Measurements from ENCODE around the gene SYT7.
"Not testable (repeated sequence)": the region's sequence is repeated elsewhere in the genome, so short reads cannot be mapped to it uniquely, and the experiment has no call there.

The SYT7 gene

DNA sequence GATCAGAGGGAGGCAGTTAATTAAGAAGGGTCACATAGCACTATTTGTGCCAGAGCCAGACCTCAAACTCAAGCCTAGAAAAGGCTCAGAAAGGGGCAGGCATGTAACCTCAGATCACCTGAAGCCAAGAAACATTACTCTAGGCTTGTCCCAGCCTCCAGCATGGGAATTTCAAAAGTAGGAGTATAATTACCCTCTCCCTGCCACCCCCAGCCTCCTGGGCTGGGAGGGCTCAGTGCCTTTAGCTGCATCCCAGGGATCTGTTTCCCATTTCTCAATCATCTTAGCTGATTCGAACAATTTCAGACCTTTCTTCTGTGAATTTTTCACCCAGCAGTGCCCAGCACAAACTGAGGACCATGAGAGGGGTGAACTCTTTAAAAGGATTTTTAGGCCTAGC is 105.4 kb downstream of the SYT7 start:
- Histone ChIP-seq H3K9ac (ENCODE audit: insufficient read length, low read depth) (no peak overlapping the region), H3K4me3 (ENCODE audit: insufficient read length, low read depth) (no peak overlapping the region), H3K9me3 (ENCODE audit: insufficient read depth, low read length) (no peaks in the 10 kb centered on the region), H3K4me1 (ENCODE audit: insufficient read depth, insufficient read length) (peaks cover 8% of the 10 kb centered on the region), H3K27me3 (ENCODE audit: insufficient read depth, insufficient read length) (peaks cover 9% of the 10 kb centered on the region), H3K36me3 (ENCODE audit: insufficient read depth, insufficient read length, low read length) (peaks cover 9% of the 10 kb centered on the region)
- no peak for DNase-seq (ENCODE audit: low read depth, low spot score)
- TF ChIP-seq YY1 (IDR thresholded peaks at IDR 0.05; ENCODE audit: insufficient read depth, insufficient read length) (no peak), ZNF274 (IDR thresholded peaks at IDR 0.05; ENCODE audit: low read depth, low read length) (no peak), SUZ12 (IDR thresholded peaks at IDR 0.05; ENCODE audit: extremely low read depth, insufficient read depth, insufficient read length) (no peak)

DNA sequence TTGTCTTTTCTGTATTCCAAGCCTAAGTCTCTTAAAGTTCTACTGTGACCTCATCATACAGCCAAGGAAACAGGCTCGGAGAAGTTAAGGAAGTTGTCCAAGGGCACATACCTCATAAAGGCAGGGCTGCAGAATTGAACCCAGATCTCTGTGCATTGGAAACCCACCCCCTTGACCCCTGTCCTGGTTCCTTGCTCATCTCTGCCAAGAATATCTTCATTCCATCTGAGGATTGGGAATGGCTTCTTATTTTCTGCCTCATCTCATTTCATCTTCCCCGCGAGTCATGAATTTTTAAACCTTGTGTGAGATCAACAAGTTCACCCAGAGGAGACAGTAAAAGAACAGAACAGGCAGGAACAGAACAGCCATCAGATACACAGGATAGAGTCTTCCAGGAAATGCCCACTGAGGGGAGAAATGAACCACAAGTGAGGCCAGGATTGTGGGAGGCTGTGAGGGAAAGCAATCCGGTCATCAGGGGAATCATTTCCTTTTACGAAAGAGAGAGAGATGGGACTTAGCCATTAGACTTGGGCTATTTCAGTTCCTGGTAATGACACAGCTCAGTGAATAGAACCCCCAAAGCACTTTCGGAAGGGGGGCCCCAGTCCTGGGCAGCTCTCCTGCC is 106.7 kb downstream of the SYT7 start:
- TF ChIP-seq ZNF274 (IDR thresholded peaks at IDR 0.05; ENCODE audit: low read depth, low read length) (no peak), YY1 (IDR thresholded peaks at IDR 0.05; ENCODE audit: insufficient read depth, insufficient read length) (no peak), SUZ12 (IDR thresholded peaks at IDR 0.05; ENCODE audit: extremely low read depth, insufficient read depth, insufficient read length) (no peak)
- peaks cover 11% of the 10 kb centered on the region for H3K36me3 ChIP-seq (ENCODE audit: insufficient read depth, insufficient read length, low read length)
- H3K27me3 ChIP-seq (ENCODE audit: insufficient read depth, insufficient read length), result peaks cover 9% of the 10 kb centered on the region
- DNase-seq (ENCODE audit: low read depth, low spot score), result no peak
- peaks cover 8% of the 10 kb centered on the region for H3K4me1 ChIP-seq (ENCODE audit: insufficient read depth, insufficient read length)
- H3K9me3 ChIP-seq (ENCODE audit: insufficient read depth, low read length), result no peaks in the 10 kb centered on the region
- H3K9ac ChIP-seq (ENCODE audit: insufficient read length, low read depth), result no peak overlapping the region
- no peak overlapping the region for H3K4me3 ChIP-seq (ENCODE audit: insufficient read length, low read depth)

DNA sequence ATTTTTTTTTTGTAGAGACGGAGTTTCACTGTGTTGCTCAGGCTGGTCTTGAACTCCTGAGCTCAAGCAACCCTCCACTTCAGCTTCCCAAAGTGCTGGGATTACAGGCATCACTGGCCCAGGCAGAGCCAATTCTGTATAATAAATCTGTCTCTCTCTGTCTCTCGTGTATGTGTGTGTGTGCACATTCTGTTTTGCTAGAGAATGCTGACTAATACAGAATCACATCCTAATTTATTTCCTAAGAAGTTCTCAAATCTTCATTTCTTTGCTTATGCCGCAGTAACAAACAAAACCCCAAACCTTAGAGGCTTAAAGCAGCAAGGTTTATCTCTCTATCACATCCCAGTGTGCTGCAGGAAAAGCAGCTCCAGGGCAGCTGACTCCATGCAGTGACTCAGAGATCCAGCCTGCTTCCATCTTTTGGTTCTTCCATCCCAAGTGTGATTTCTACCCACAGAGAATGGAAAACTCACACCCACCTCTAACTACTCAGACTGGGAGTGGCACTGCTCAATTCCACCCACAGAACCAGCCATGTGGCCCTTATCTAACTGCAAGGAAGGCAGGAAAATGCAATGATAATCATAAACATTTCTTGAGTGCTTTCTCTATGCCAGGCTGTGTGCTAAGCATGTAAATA is 107.4 kb downstream of the SYT7 start:
- DNase-seq (ENCODE audit: low read depth, low spot score), result no peak
- H3K36me3 ChIP-seq (ENCODE audit: insufficient read depth, insufficient read length, low read length), result peaks cover 17% of the 10 kb centered on the region
- no peak for TF ChIP-seq SUZ12 (IDR thresholded peaks at IDR 0.05; ENCODE audit: extremely low read depth, insufficient read depth, insufficient read length)
- no peak for TF ChIP-seq YY1 (IDR thresholded peaks at IDR 0.05; ENCODE audit: insufficient read depth, insufficient read length)
- TF ChIP-seq ZNF274 (IDR thresholded peaks at IDR 0.05; ENCODE audit: low read depth, low read length), result no peak

DNA sequence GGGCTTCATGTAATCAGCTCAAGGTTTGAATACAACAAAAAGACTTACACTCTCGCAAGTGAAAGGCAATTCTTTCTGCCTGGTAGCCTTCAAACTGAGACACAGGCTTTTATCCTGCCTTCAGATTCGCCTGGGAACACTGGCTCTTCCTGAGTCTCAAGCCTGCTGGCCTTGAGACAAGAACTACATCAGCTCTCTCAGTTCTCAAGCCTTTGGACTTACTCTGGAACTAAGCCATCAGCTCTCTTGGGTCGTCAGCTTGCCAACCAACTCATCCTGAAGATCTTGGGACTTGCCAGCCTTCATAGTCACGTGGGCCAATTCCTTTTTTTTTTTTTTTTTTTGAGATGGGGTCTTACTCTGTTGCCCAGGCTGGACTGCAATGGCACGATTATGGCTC is 108.0 kb downstream of the SYT7 start:
- Histone ChIP-seq H3K4me1 (ENCODE audit: insufficient read depth, insufficient read length) (peaks cover 8% of the 10 kb centered on the region), H3K27me3 (ENCODE audit: insufficient read depth, insufficient read length) (peaks cover under 1% of the 10 kb centered on the region), H3K36me3 (ENCODE audit: insufficient read depth, insufficient read length, low read length) (peaks cover 21% of the 10 kb centered on the region), H3K9ac (ENCODE audit: insufficient read length, low read depth) (no peak overlapping the region), H3K9me3 (ENCODE audit: insufficient read depth, low read length) (no peaks in the 10 kb centered on the region), H3K4me3 (ENCODE audit: insufficient read length, low read depth) (no peak overlapping the region)
- no peak for DNase-seq (ENCODE audit: low read depth, low spot score)
- TF ChIP-seq YY1 (IDR thresholded peaks at IDR 0.05; ENCODE audit: insufficient read depth, insufficient read length) (no peak), ZNF274 (IDR thresholded peaks at IDR 0.05; ENCODE audit: low read depth, low read length) (no peak), SUZ12 (IDR thresholded peaks at IDR 0.05; ENCODE audit: extremely low read depth, insufficient read depth, insufficient read length) (no peak)

More for the DNA sequence above, 107.4 kb downstream of the SYT7 start:
- Histone ChIP-seq H3K9me3 (ENCODE audit: insufficient read depth, low read length) (no peaks in the 10 kb centered on the region), H3K27me3 (ENCODE audit: insufficient read depth, insufficient read length) (peaks cover 5% of the 10 kb centered on the region), H3K4me3 (ENCODE audit: insufficient read length, low read depth) (no peak overlapping the region), H3K4me1 (ENCODE audit: insufficient read depth, insufficient read length) (peaks cover 8% of the 10 kb centered on the region), H3K9ac (ENCODE audit: insufficient read length, low read depth) (no peak overlapping the region)

DNA sequence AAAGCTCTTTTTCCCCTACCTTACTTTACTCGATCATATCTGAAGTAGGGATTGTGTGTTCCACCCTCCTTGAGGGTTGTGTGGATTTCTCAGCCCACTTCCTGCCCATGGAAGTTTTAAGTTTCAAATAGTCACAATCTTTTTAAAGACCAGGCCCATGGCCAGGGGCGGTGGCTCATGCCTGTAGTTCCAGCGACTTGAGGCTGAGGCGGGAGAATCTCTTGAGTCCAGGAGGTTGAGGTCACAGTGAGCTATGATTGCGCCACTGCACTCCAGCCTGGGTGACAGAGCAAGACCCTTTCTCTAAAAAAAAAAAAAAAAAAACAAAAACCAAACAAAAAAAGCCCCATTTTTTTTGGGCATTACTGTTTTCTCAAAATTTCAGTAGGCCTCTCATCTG is 108.6 kb downstream of the SYT7 start:
- H3K27me3 ChIP-seq (ENCODE audit: insufficient read depth, insufficient read length), result no peaks in the 10 kb centered on the region
- H3K9me3 ChIP-seq (ENCODE audit: insufficient read depth, low read length), result no peaks in the 10 kb centered on the region
- no peak for TF ChIP-seq SUZ12 (IDR thresholded peaks at IDR 0.05; ENCODE audit: extremely low read depth, insufficient read depth, insufficient read length)
- no peak for TF ChIP-seq ZNF274 (IDR thresholded peaks at IDR 0.05; ENCODE audit: low read depth, low read length)
- TF ChIP-seq YY1 (IDR thresholded peaks at IDR 0.05; ENCODE audit: insufficient read depth, insufficient read length), result no peak
- DNase-seq (ENCODE audit: low read depth, low spot score), result no peak
- peaks cover 8% of the 10 kb centered on the region for H3K4me1 ChIP-seq (ENCODE audit: insufficient read depth, insufficient read length)
- H3K4me3 ChIP-seq (ENCODE audit: insufficient read length, low read depth), result no peak overlapping the region
- H3K36me3 ChIP-seq (ENCODE audit: insufficient read depth, insufficient read length, low read length), result peaks cover 21% of the 10 kb centered on the region
- peak overlapping the region; percentile 3 for H3K9ac ChIP-seq (ENCODE audit: insufficient read length, low read depth)

DNA sequence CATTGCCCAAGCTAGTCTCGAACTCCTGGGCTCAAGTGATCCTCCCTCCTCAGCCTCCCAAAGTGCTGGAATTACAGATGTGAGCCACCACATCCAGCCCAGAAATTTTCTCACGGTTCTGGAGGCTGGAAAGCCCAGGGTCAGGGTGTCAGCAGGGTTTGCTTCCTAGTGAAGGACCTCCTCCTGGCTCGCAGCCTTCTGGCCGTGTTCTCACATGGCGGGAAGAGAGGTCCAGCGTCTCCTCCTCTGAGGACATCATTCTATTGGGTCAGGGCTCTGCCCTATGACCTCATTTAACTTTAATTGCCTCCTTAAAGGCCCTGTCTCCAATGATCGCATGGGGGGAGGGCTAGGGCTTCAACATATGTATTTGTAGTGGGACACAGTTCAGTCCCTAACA is 112.9 kb downstream of the SYT7 start:
- Histone ChIP-seq H3K4me1 (ENCODE audit: insufficient read depth, insufficient read length) (peaks cover 3% of the 10 kb centered on the region), H3K9ac (ENCODE audit: insufficient read length, low read depth) (no peak overlapping the region), H3K4me3 (ENCODE audit: insufficient read length, low read depth) (no peak overlapping the region), H3K36me3 (ENCODE audit: insufficient read depth, insufficient read length, low read length) (peaks cover 27% of the 10 kb centered on the region), H3K27me3 (ENCODE audit: insufficient read depth, insufficient read length) (no peaks in the 10 kb centered on the region), H3K9me3 (ENCODE audit: insufficient read depth, low read length) (no peaks in the 10 kb centered on the region)
- TF ChIP-seq YY1 (IDR thresholded peaks at IDR 0.05; ENCODE audit: insufficient read depth, insufficient read length), result no peak
- TF ChIP-seq SUZ12 (IDR thresholded peaks at IDR 0.05; ENCODE audit: extremely low read depth, insufficient read depth, insufficient read length), result no peak
- TF ChIP-seq ZNF274 (IDR thresholded peaks at IDR 0.05; ENCODE audit: low read depth, low read length), result no peak
- no peak for DNase-seq (ENCODE audit: low read depth, low spot score)

DNA sequence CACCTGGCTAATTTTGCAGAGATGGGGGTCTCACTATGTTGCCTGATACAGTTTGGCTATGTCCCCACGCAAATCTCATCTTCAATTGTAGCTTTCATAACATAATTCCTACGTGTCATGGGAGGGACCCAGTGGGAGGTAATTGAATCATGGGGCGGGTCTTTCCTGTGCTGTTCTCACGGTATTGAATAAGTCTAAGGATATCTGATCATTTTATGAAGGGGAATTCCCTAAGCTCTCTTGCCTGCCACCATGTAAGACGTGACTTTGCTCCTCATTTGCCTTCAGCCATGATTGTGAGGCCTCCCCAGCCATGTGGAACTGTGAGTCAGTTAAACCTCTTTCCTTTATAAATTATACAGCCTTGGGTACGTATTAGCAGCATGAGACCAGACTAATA is 113.3 kb downstream of the SYT7 start:
- peaks cover 27% of the 10 kb centered on the region for H3K36me3 ChIP-seq (ENCODE audit: insufficient read depth, insufficient read length, low read length)
- not testable (repeated sequence) for H3K4me1 ChIP-seq (ENCODE audit: insufficient read depth, insufficient read length); H3K9me3 ChIP-seq (ENCODE audit: insufficient read depth, low read length); H3K9ac ChIP-seq (ENCODE audit: insufficient read length, low read depth); H3K4me3 ChIP-seq (ENCODE audit: insufficient read length, low read depth); DNase-seq (ENCODE audit: low read depth, low spot score); H3K27me3 ChIP-seq (ENCODE audit: insufficient read depth, insufficient read length)
